GM18951 (cell line): Measurements from ENCODE around the gene DNHD1.
A peak's percentile ranks its signal among the peaks of the same experiment; 100 is the strongest.

Experiments used
- POLR2A ChIP-seq: IDR thresholded peaks from 4 replicates; pipeline ENCODE4 v1.6.1; 2011; ENCODE audit warnings: mild to moderate bottlenecking; ENCODE audit not compliant: insufficient read length, insufficient read depth; ENCODE audit errors: extremely low read depth
- in situ Hi-C: fragments of 300-500 bp; cut with MboI; formaldehyde crosslinking; loops from one replicate; pipeline ENCODE4 v1.12.0; 2022; ENCODE audit warnings: low sequenced_read_pairs, mixed read lengths, inconsistent platforms; ENCODE audit not compliant: unreplicated experiment

Gene DNHD1

GRCh38 chr11:6612213-6613041, 115.3 kb downstream of the DNHD1 start, which contains the start of gene TAF10:
TSS of gene TAF10 (minus strand) at chr11:6612216. CDS start at chr11:6612189, 27 bp downstream.
- in situ Hi-C loops = no loop called here
- peak; percentile 91 for TF ChIP-seq POLR2A

DNA sequence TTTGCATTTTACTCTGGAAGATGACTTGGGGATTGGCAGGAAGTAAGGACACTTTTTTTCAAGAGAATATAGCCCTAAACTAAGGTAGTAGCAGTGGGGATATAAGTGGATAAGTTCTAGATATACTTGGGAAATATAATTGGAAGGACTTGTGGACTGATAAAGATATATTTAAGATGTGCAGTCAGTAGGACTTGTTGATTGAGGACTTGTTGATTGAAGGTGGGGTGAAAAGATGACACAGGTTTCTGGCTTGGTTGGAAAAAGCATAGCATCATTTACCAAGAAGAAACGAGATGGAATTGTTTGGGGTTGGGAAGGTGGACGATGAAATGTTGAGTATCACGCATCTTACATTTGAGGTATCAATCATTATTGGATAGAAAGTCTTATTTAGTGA, 116.4 kb downstream of the DNHD1 start:
- TF ChIP-seq POLR2A = no peak
- in situ Hi-C loops = no loop called here

DNA sequence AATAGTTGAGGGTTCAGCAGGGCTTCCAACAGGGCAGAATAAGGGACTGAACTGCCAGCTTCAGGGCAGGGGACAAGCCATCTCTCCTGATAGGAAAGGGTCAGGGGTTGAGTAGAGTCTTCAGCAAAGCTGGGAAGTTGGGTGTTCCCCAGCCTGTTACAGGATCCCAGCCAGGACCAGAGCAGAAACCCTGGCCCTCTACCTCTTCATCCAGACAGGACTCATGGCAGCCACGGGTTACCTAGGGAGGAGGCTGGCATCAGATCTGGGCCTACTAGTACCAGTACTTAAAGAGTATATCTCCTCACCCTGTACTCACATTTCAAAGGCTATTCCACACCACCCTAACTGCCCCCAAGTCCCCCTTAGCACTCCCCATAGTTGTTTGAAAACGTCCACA, 117.4 kb downstream of the DNHD1 start:
- in situ Hi-C loops = no loop called here
- no peak for TF ChIP-seq POLR2A

GRCh38 chr11:6615046-6615445, 118.0 kb downstream of the DNHD1 start:
- TF ChIP-seq POLR2A = no peak
- in situ Hi-C loops = no loop called here

DNA sequence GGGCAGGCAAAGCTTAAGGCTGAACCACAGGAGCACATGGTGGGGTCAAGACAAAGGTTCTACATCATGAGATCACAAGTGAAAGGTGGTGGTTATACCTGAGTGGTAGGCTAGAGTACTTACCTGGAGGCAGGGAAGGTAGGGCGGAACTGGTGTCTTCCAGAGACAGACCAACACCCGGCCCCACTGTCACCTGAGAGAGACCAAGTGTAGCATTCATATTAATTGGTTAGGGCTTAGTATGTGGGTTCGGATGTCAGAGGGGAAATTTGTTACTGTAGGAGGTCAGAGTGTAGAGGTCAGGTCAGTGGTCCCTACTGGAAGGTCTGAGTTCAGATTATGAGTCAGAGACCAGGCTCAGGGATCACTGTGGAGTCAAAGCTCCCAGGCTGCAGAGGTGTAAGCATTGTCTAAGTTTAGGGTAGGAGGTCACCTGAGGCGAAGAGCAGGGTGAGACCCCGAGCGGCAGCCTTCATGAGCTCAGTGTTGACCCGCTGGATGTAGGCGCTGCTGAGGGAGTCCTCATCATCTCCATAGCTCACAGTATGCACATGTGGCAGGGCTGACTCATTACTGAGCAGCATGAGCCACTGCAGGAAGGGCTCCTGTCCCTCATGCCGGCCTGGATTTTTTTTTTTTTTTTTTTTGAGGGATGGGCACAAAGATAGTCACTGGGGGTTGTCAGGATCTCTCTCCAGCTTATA, 119.0 kb downstream of the DNHD1 start:
- in situ Hi-C loops = no loop called here
- TF ChIP-seq POLR2A = no peak

DNA sequence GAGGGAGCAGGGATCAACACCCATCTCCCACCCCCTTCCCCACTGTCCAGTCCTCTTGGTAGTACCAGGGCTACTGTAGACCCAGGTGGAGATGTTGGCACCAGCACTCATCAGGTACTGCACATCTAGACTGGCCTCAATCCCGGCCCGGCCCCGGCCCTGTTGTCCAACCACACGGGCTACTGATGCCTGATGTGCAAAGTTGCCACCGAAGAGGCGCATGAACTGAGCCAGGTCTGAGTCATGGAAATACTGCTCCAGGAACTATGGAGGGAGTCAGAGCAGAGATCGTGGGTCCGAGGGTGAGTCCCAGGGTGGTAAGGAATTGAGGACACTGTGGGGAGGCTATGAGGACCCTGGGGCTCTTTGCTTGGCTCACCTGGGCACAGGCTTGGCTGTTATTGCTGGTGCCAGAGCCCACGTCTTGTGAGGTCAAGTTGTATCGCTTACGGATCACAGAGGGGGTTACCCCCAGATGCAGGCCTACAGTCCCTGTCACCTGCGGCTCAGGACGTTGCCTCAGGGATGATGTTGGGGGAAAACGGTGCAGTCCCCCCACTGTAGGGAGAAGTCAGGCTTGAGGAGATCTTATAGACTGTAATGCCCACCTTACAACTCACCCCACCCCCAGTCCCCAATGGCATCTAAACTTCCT, 119.6 kb downstream of the DNHD1 start:
- in situ Hi-C loops = no loop called here
- no peak for TF ChIP-seq POLR2A

GRCh38 chr11:6617315-6617781, 120.3 kb downstream of the DNHD1 start:
- in situ Hi-C loops = no loop called here
- TF ChIP-seq POLR2A = no peak

DNA sequence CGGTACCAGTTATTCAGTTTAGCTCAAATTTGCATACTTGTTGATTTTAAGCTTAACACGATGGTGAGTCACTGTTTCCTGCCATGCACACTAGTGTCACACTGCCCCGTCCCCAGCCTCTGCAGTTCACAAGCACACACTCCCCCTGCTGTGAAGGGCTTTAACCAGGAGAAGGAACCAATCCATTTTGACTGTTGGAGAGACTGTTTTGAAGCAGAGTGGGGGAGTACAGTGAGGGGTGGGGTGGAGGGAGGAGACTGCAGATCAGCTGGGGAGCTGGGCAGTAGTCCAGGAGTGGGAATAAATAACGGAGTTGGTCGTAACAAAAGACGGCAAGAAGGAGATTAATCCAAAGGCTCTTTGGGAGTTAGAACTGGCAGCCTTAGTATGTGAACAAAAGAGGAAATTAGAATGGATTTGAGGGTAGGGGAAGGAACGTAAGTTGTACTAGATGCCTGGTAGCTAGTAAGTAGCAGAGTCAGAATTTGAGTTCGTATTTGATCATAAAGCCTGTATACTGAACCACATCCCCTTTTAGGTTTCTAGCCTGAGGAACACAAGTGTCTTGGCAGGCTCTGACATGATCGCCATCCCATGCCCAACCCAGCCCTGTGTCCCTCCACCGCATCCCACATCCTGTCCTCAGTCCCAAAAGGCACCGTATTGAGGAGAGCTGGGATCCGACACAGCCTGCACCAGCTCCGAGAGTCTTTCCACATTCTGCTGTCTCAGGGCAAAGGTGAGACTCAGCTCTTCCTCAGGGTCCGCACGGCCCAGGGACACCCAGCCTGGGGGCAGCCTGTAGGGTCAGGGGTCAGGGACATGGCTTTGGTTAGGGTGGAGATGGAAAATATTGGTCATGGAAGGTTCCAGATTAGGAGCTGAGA, 121.3 kb downstream of the DNHD1 start:
- in situ Hi-C loops = no loop called here
- no peak for TF ChIP-seq POLR2A

DNA sequence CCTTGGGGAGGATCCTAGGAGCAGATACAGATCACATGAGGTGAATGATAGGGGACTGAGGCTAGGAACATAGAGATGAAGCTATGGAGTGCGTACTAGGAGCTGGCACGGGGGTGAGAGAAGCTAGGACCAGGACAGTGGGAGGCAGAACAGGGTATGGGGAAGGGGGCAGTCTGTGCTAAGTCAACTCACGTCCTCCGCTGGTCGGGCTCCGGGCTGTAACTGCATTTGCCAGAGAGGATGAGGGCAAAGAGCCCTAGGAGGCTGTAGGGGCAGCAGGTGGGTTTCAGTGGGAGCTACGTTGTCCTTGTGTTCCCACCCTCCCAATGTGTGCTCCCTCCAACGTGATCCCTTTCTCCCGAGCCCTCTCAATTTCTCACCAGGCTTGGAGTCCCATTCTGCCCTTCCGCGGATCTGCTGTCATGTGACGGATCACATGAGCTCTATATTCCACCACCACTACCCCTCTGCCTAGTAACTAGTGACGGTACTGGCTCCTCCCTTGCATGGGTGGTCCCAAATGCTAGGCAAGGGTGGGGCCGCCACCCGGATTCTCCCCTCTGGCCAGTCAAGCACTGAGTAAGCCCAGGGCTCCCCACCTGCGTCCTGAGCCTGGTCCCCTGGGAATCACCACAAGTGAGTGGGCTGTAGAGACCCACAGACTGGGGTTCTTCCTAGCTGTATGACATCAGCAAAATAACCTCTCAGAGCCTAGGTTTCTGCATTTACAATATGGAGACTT, 122.1 kb downstream of the DNHD1 start, which contains the start of gene TPP1:
Gene TPP1, minus strand, starts transcription at position 419 of the 742 bp plus-strand sequence. Its CDS starts 22 bp downstream, at position 397.
- peak; percentile 73 for TF ChIP-seq POLR2A
- in situ Hi-C loops = no loop called here

- no peak for TF ChIP-seq POLR2A
- in situ Hi-C loops = no loop called here
Measured at GRCh38 chr11:6620636-6621035, 123.6 kb downstream of the DNHD1 start.
